RWPE2 (cell line): Measurements from ENCODE around the gene PROZ.

ENCODE experiments used
- ATAC-seq: fragments of 200-7000 bp; cut with Tn5 transposase; 3 replicates; pipeline ENCODE4 v1.9.1; 2021; ENCODE audit warnings: low read depth
- DNase-seq: peaks from one replicate; pipeline ENCODE4 v3.0.0-alpha.2; 2020; ENCODE audit warnings: low spot score
- H3K27ac ChIP-seq: fragments of 450-650 bp; 2 replicates; pipeline ENCODE4 v1.5.1; 2017; ENCODE audit warnings: mild to moderate bottlenecking; ENCODE audit not compliant: poor library complexity, severe bottlenecking
- H3K27me3 ChIP-seq: fragments of 250-450 bp; sonication (Bioruptor Pico); 2 replicates; pipeline ENCODE4 v1.5.1; 2021; ENCODE audit warnings: mild to moderate bottlenecking, moderate library complexity; ENCODE audit not compliant: insufficient read depth, poor library complexity, severe bottlenecking
- H3K36me3 ChIP-seq: fragments of 250-450 bp; sonication (Bioruptor Pico); 2 replicates; pipeline ENCODE4 v1.5.1; 2020; ENCODE audit warnings: low read depth, mild to moderate bottlenecking, moderate library complexity
- H3K4me1 ChIP-seq: fragments of 250-450 bp; sonication (Bioruptor Pico); 2 replicates; pipeline ENCODE4 v1.5.1; 2021; ENCODE audit warnings: mild to moderate bottlenecking, moderate library complexity; ENCODE audit not compliant: insufficient read depth, poor library complexity, severe bottlenecking
- H3K4me3 ChIP-seq: fragments of 250-450 bp; sonication (Bioruptor Pico); 2 replicates; pipeline ENCODE4 v1.5.1; 2021; ENCODE audit warnings: mild to moderate bottlenecking, moderate library complexity; ENCODE audit not compliant: severe bottlenecking
- H3K9me3 ChIP-seq: fragments of 250-450 bp; sonication (Bioruptor Pico); 2 replicates; pipeline ENCODE4 v1.5.1; 2021; ENCODE audit warnings: mild to moderate bottlenecking, moderate library complexity; ENCODE audit not compliant: severe bottlenecking
- TF ChIP-seq, protein P1 (sequence below): fragments of 450-650 bp; IDR thresholded peaks from one replicate; pipeline ENCODE4 v1.5.1; 2017; ENCODE audit warnings: mild to moderate bottlenecking, moderate library complexity; ENCODE audit not compliant: poor library complexity, severe bottlenecking

Gene PROZ

DNA sequence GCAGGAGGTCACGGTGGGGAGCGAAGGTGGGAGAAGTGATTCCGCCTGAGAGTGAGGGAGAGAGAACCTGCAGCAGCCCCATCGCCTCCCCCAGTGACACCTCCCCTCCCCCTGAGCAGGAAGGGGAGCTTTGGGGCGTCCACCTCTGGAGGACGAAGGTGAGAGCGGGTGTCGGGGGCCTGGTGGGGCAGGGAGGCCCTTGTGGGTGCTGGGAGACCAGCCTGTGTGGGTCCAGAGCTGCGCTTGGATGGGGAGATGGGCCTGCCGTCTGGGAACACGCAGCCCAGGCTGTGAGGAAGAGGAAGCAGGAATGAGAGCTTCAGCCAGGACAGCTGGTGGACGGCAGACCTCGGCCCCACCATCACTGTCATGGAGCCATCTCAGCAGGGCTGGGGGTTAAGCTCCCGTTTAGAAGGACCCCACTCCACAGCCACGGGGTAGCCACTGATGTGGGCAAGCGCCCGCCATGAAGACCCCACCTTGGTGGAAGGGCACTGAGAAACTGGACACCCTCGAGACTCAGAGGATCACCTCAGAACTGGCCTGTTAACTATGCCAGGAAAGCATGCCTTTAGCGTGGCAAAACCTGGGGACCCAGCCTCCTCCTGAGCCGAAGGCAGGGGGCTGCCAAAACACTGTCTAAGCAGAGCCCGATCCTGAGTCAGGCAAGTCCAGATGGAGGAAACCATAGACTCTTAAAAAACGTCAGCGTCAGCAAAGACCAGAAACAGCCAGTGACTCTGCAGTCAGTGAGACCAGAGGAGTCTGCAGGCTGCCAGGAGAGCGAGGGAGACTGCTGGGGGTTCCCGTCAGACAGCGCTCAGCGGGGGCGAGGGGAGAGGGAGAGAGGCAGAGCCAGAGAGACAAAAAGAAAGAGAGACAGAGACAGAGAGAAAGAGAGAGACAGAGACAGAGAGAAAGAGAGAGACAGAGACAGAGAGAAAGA is 6.4 kb upstream of the PROZ start:
- TF ChIP-seq, protein P1, sequence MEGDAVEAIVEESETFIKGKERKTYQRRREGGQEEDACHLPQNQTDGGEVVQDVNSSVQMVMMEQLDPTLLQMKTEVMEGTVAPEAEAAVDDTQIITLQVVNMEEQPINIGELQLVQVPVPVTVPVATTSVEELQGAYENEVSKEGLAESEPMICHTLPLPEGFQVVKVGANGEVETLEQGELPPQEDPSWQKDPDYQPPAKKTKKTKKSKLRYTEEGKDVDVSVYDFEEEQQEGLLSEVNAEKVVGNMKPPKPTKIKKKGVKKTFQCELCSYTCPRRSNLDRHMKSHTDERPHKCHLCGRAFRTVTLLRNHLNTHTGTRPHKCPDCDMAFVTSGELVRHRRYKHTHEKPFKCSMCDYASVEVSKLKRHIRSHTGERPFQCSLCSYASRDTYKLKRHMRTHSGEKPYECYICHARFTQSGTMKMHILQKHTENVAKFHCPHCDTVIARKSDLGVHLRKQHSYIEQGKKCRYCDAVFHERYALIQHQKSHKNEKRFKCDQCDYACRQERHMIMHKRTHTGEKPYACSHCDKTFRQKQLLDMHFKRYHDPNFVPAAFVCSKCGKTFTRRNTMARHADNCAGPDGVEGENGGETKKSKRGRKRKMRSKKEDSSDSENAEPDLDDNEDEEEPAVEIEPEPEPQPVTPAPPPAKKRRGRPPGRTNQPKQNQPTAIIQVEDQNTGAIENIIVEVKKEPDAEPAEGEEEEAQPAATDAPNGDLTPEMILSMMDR: no peak
- Histone ChIP-seq H3K4me3 (no peak overlapping the region), H3K36me3 (no peaks in the 10 kb centered on the region), H3K27ac (no peak overlapping the region), H3K27me3 (no peaks in the 10 kb centered on the region), H3K4me1 (no peaks in the 10 kb centered on the region), H3K9me3 (no peaks in the 10 kb centered on the region)
- ATAC-seq (no peak), DNase-seq (no peak)

DNA sequence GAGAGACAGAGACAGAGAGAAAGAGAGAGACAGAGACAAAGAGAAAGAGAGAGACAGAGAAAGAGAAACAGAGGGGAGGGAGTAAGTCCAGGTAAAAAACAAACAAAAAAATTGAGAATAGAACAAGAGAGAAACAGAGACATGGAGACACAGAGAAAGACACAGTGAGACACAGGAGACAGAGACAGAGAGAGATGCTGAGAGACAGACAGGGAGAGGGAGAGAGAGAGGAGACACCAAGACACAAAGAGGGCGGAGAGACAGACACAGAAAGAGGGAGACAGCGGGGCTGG is 5.8 kb upstream of the PROZ start:
- Histone ChIP-seq H3K9me3 (no peaks in the 10 kb centered on the region), H3K4me1 (no peaks in the 10 kb centered on the region), H3K36me3 (no peaks in the 10 kb centered on the region), H3K27me3 (no peaks in the 10 kb centered on the region), H3K4me3 (no peak overlapping the region), H3K27ac (no peak overlapping the region)
- ATAC-seq: no peak
- no peak for DNase-seq
- TF ChIP-seq, protein P1: no peak

DNA sequence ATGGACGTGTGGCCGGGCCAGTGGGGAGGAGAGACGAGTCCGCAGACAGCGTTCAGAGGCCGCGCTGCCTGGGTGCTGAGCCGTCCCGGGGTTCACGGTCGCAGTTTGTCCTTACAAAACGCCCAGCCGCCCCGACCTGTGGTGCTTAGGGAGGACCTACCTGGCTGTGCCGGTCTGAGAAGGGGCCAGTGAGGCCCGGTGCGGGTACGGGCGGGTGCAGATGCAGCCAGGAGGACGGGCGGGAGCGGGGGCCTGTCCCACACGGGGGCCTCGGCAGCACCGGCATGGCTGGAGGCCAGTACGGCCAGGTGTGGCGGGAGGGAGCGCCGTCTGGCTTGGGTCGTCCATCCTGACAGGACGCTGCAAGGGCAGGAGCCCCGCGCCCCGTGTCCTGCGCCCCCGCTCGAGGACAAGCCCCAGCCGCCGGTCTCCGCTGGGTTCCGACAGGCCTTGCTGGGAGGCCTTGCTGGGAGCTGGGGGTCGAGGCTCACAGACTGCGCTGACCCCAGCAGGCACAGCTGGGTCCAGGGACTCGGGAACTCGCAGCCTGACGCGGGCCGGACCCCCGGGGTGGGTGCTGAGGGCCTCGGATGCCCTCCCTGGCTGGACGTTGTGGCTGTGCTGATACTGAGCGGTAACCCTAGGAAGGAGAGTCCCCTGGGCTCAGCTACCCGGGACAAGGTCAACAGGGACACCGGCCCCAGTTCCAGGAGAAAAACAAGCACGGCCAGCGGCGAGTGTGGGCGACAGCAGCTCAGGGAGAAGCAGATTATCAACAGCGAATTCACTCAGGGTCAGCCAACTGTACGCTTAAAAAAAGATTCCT is 5.3 kb upstream of the PROZ start:
- H3K36me3 ChIP-seq: no peaks in the 10 kb centered on the region
- H3K27me3 ChIP-seq: no peaks in the 10 kb centered on the region
- H3K27ac ChIP-seq: no peak overlapping the region
- H3K4me3 ChIP-seq: peak overlapping the region; percentile 32
- no peaks in the 10 kb centered on the region for H3K4me1 ChIP-seq
- DNase-seq (no peak), ATAC-seq (peak; percentile 33)
- TF ChIP-seq, protein P1: no peak
- H3K9me3 ChIP-seq: no peaks in the 10 kb centered on the region

DNA sequence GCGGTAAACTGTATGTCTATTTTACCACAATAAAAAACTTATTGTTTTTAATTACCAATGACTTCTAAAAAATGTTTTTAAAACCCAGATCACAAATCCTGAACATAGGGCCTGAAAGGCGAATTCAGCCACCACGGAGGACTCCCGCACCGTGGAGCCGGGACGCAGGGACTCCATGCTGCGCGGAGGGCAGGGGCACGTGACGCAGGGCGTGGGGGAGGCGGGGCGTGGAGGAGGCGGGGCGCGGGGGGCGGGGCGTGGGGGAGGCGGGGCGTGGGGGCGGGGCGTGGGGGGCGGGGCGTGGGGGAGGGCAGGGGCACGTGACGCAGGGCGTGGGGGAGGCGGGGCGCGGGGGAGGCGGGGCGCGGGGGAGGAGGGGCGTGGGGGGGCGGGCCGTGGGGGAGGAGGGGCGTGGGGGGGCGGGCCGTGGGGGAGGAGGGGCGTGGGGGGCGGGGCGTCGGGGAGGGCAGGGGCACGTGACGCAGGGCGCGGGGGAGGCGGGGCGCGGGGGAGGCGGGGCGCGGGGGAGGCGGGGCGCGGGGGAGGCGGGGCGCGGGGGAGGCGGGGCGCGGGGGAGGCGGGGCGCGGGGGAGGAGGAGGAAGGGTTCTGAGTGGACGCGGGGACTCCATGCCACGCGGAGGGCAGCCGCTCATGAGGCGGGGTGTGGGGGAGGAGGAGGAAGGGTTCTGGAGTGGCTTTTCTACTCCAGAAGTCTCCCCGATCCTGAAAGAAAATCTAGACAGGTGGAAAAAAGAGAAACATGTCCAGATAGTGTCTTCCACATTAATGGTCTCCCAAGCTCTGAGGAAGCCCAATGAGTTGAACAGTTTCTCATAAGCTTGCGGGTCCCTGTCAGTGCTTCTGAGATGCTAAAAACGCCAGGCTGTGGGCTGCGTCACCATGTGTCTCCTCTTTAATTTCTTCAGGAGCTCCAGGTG is 4.4 kb upstream of the PROZ start:
- H3K27ac ChIP-seq: no peak overlapping the region

More for the DNA sequence above, 4.4 kb upstream of the PROZ start:
- Histone ChIP-seq H3K4me1 (no peaks in the 10 kb centered on the region), H3K27me3 (no peaks in the 10 kb centered on the region), H3K36me3 (no peaks in the 10 kb centered on the region), H3K9me3 (no peaks in the 10 kb centered on the region), H3K4me3 (peak overlapping the region; percentile 32)
- DNase-seq: no peak
- TF ChIP-seq, protein P1: no peak
- peak; percentile 66 for ATAC-seq
